ENCODE data around the gene SGMS1.

SGMS1 gene

GRCh38 chr10:50422259-50422658 is 201.5 kb downstream of the SGMS1 start:
- no peak for DNase-seq (ENCODE audit: low read depth)

DNA sequence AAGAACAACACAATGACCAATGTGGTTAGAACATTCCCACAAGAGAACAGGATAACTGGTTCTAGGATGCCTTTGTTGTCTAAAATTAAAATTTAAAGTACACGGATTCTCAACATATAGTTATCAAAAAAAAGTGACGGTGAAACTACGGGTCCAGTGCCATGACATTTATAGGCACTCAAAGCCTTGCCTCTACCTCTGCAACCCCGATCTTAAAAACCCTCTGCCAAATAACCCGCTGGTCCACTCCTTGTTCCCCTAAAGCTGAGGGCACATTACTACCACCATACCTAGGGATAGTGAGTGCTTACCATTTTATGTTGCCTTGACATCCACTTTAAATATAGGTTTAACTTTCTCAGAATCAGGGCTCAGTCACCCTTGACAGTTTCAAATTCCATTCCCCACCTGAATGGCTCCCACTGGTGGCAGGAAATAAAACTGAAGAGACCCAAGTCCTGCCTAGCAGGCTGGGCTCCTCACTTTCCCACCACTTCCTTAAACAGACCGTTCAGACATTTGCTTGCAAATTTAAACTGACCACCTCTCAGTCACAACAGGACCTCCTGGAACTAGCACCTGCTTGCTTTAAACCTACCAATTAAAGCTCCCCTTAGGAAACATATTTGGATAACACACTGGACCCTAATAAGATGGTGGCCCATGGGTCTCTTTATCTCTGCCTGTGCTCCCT is 202.6 kb downstream of the SGMS1 start:
- DNase-seq (ENCODE audit: low read depth) = peak; percentile 43

DNA sequence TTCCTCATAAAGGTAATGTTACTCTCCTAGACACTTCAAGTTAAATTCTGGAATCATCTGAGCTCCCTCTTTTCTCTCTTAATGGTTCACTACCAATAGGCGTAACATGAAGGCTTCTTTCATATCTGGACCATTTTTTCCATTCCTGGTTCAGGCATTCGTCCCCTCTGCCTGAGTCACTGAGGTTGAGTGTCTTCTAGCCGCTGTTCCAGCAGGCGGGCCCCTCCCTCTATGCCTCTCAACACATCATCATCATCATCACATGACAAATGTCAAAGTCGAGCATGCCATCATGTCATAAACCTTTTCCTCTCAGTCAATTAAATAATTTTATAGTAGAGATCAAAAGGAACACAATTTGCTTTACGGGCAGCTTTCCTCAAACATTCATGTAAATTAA is 203.6 kb downstream of the SGMS1 start:
- DNase-seq (ENCODE audit: low read depth) = no peak

GRCh38 chr10:50419756-50420155 is 204.0 kb downstream of the SGMS1 start:
- no peak for DNase-seq (ENCODE audit: low read depth)

- no peak for DNase-seq (ENCODE audit: low read depth)
Observed at GRCh38 chr10:50419091-50419490, 204.7 kb downstream of the SGMS1 start.

GRCh38 chr10:50417886-50418830 is 205.6 kb downstream of the SGMS1 start:
- peak; percentile 76 for DNase-seq (ENCODE audit: low read depth)

DNA sequence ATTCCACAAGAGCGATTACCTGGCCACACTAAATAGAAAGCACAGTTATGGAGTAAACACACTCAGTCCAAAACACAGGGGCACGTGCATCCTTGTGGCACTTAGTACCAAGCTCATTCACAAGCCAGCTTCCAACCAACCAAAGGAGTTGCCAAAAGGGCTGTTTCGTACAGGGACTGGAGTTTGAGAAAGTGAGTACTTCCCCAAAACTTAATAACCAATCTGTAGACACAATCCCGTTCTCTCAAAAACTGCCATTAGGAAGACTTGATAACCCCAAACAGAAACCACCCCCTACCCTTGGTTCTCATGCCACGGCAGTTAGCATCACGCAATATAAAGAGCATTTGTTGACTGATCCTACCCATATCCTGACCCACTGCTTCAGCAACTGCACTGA is 206.3 kb downstream of the SGMS1 start:
- DNase-seq (ENCODE audit: low read depth) = peak; percentile 20

DNA sequence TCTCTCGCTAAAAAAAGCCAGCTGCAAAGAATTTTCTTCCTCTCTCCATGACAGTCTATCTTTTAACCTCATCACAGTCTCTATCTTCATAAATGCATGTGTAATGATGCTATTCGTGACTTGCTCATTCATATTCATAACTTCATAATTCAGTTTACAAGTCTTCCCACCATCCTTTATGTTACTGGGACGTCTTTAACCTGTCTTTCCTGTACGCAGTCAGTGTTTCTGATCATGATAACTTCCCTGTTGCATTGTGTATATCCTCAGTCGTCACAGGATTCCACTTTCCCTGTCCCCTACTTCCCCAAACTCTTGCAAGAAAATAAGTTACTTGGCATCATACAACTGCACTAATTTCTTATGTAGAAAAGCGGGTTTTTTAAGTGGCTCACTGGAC is 206.9 kb downstream of the SGMS1 start:
- DNase-seq (ENCODE audit: low read depth) = no peak

GRCh38 chr10:50416181-50416824 is 207.5 kb downstream of the SGMS1 start:
- no peak for DNase-seq (ENCODE audit: low read depth)

DNA sequence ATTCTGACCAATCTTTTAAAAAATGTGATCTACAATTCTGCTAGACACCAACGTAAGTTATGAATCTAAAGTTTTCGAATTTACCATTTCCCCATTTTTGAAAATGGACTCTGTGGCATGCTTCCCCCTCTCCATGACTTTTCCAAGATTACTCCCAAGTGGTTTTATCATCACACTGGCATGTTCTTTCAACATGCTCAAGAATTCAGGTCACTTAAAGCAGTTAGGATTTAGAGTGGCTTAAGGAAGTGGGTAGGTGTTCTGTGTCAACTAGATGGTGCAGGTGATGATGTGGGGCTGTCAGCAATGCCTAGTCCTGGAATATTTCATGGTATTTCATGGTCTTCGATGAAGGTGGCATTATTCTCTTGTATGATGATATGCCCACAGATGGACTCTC is 208.5 kb downstream of the SGMS1 start:
- peak; percentile 68 for DNase-seq (ENCODE audit: low read depth)

GRCh38 chr10:50410066-50410811 is 213.5 kb downstream of the SGMS1 start:
- DNase-seq (ENCODE audit: low read depth) = peak; percentile 77

GRCh38 chr10:50407076-50407801 is 216.5 kb downstream of the SGMS1 start:
- DNase-seq (ENCODE audit: low read depth) = no peak

GRCh38 chr10:50406457-50407070 is 217.2 kb downstream of the SGMS1 start:
- DNase-seq (ENCODE audit: low read depth) = no peak

GRCh38 chr10:50405723-50406122 is 218.0 kb downstream of the SGMS1 start:
- DNase-seq (ENCODE audit: low read depth) = no peak

DNA sequence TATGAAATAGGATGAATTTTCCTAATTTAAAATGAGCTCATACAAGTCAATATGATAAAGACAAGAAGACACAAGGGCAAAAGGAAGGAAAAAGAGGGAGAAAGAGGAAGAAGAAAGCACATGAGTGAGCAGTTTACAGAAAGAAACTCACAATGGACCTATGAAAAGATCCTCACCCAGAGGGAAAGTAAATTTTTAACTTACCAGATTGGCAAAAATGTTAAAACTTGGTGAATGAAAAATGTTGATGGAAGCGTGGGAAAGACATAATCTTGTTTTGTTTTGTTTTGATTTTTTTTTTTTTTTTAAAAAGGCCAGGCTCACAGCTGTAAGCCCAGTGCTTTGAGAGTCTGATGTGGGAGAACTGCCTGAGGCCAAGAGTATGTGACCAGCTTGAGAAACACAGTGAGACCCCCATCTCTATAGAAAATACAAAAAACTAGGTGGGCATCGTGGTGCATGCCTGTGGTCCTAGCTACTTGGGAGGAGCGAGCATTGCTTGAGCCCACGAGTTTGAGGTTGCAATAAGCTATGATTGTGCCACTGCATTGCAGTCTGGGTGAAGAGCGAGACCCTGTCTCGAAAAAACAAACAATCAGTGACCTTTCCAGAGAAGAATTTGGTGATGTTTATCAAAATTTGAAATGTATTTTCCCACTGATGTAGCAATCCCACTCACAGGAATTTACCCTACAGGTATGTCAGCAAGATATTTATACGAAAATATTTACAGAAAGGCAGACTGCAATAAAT is 219.6 kb downstream of the SGMS1 start:
- peak; percentile 72 for DNase-seq (ENCODE audit: low read depth)

GRCh38 chr10:50403074-50403473 is 220.7 kb downstream of the SGMS1 start:
- DNase-seq (ENCODE audit: low read depth) = no peak

DNA sequence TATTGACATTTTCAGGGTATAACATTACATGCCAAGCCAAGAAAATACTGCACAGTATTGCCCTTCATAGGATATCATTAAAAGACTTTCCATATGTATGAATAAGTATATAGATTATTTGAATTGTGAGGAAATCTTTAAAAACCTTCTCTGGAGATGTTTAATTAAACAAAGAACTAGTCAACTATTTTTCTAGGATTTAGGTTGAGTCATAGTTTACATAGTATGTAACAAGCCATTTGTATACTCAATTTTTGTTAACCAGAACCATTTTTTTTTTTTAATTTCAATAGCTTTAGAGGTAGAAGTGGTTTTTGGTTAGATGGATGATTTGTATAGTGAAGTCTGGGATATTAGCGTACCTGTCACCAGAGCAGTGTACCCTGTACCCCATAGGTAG is 221.3 kb downstream of the SGMS1 start:
- DNase-seq (ENCODE audit: low read depth) = no peak

- no peak for DNase-seq (ENCODE audit: low read depth)
Observed at GRCh38 chr10:50400694-50401093, 223.1 kb downstream of the SGMS1 start.

- DNase-seq (ENCODE audit: low read depth) = no peak
Observed at GRCh38 chr10:50398823-50399222, 224.9 kb downstream of the SGMS1 start.

GRCh38 chr10:50398381-50398780 is 225.4 kb downstream of the SGMS1 start:
- DNase-seq (ENCODE audit: low read depth) = no peak
